SW 1271 (cell line): ENCODE measurements around the gene CTNNBL1.

Experiments used
- DNase-seq, 2 experiments: peaks; one replicate each; lab custom pipeline; 2025; lab: John Stamatoyannopoulos, UW

The CTNNBL1 gene

DNA sequence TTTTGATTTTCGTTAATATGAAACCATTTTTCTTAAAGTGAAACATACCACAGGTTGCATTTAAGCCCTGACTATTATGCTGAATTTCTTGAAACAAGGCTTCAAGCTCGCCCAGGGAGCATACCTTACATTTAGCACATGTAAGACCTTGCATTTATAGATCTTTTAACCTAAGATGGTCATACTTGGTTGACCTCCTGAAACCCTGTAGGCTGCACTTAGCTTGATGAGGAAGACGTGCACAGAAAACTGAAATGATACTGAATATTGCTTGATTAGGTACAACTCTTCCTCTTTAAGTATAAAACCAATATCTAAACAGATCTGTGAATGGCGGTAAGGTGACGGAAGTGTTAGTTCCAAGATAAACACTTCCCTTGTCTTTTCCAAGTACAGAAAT, 82.2 kb downstream of the CTNNBL1 start:
- no peak for DNase-seq

DNA sequence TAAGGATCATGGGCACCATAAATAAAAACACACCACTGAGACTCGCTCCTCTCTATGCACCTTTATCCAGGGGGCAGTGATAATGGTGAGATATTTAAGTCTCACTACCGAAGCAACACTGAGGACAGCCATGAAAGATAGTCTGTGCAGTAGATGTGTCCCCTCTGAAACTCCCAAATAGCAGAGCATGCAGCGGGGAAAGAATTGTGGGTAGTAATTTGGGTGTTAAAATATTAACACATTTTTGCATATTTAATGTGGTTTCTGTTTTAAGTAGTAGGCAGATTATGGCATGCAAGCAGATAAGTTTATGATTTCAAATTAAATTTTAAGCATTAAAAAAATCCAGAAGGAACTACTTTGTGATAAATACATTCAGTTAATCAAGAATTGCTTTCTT, 82.7 kb downstream of the CTNNBL1 start:
- DNase-seq: no peak

DNA sequence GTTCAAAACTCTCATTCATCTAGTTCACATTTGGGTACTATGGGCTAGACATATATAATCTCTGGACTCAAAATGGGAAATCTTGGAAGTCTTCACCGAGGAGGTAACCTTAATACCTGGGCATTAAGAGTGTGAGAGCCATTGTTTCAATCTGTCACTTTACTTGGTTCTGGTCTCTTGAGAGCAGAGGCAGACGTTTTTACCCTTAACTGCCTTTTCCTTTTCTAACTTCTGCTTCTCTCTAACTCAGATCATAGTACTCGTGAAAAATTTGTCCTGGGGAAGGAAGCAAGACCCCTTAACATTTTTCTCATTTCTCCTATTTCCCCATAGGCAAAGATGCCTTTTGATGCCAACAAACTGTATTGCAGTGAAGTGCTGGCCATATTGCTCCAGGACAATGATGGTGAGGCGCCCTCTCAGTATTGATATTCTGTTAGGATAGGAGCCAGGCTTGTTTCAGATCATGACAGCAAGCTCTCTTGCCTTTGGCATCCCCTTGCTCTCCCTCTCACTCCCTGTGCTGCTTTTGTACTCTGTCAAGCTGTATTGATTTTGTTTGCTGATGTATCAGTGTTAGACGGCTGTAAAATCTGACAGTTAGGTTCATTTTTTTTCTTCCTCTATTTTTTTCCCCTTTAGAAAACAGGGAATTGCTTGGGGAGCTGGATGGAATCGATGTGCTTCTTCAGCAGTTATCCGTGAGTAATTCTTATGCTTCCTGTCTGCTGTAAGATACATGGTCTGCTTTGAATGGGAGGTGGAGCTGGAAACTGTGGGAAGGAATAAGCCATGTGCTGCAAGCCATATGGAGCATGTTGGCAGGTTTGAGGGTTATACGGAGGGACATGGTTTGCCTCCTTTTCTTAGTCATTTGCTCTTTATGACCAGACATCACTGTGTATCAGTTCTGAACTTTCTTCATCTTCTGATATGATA, 83.5 kb downstream of the CTNNBL1 start:
- no peak for DNase-seq

- no peak for DNase-seq
Observed at GRCh38 chr20:37777988-37778659, 84.3 kb downstream of the CTNNBL1 start.

DNA sequence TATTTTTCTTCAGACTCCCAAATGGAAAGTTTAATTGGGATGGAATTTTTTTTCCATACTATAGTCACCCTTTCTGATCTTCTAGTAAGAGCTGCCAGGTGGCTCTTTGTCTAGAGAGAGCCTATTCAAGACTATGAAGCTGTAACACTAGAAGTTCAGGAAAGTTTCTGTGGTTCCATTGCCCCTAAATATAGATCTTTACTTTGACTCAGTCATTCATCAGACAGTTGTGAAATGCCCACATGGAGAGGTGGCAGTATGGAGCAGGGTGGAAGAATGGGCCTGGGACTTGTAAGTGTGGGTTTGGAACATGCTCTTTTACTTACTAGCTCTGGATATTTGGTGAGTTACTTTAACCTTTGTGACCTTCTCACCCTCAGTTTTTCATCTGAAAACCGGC, 87.8 kb downstream of the CTNNBL1 start:
- DNase-seq: no peak

DNA sequence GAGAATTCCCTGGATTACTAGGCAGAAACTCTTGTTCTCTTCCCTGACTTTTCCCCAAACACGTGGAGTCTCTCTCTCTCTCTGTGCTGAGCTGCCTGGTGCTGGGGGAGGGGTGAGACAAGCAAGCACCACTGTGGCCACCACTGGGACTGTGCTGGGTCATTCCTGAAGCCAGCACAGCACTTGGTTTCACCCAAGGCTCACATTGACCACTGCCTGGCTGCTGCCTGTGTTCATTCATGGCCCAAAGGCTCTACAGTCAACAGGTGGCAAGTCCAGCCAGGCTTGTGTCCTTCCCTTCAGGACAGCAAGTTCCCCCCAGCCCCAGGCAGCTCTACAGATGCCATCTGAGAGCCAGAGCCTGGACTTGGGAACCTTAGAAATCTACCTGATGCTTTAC, 92.2 kb downstream of the CTNNBL1 start:
- DNase-seq: no peak

GRCh38 chr20:37789408-37789807, 95.6 kb downstream of the CTNNBL1 start:
- no peak for DNase-seq

DNA sequence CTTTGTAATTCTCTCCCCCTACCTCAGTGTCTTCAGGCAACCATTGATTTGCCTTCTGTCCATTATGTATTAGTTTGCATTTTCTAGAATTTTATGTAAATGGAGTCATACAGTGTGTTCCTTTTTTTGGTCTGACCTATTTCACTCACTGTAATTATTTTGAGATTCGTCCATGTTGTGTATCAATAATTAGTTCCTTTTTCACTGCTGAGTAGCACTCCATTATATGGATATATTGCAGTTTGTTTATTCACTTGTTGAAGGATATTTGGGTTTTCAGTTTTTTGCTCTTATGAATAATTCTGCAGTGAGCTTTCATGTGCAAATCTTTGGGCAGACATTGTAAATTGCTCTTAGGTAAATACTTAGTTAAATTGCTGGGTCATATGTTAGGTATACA, 97.1 kb downstream of the CTNNBL1 start:
- DNase-seq: no peak

GRCh38 chr20:37796121-37796520, 102.3 kb downstream of the CTNNBL1 start:
- no peak for DNase-seq

DNA sequence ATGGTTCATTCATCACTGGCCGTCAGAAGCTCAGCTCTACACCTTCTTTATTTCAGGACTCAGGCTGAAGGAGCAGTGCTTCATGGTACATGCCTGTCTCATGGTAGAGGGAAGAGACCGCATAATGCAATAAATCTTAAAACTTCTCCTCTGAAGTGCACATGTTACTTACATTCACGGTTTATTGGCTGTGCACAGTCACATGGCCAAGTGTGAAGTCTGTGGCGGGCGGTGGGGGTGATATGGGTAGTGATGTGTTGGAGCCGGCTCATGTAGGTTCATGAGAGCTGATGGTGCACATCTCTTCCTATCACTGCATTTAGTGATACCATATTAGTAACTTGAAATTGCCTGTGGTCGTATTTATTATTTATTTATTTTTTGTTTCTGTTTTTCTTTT, 102.9 kb downstream of the CTNNBL1 start:
- no peak for DNase-seq

- no peak for DNase-seq
Observed at GRCh38 chr20:37797669-37798175, 103.9 kb downstream of the CTNNBL1 start.

DNA sequence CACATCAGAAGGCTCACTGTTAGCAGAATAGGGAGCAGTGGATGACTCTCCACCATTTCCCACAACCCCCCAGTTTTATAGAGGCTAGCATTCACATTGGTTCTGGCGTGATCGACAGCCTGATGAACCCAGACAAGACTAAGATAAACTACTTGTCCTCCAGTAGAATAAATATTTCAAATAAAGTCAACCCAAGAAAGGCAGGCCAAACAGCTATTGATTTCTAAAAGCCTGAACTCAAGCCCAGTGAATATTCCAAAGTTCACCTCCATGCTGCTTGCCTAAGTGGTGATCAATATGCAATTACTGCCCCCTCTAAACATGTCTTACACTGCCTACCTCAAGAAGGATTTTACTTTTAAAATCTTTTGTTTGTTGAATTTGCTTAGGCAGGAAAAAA, 104.5 kb downstream of the CTNNBL1 start:
- no peak for DNase-seq

DNA sequence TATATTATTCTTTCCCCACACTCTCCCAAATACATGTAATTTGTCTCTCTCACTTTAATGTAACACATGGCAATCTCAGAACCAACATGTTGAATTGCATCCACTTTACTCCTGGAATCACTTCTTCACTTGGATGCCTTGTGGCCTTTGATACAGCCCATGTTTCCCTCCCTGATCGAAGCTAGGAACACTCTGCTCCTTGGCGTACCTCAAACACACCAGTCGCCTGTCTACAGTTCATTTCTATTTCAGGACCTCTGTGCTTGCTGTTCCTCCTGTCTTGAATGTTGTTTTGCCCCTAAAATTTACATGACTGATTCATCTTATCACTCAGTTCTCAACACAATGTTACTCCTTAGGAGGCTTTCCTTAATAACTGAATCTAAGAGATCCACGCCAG, 106.8 kb downstream of the CTNNBL1 start:
- no peak for DNase-seq

DNA sequence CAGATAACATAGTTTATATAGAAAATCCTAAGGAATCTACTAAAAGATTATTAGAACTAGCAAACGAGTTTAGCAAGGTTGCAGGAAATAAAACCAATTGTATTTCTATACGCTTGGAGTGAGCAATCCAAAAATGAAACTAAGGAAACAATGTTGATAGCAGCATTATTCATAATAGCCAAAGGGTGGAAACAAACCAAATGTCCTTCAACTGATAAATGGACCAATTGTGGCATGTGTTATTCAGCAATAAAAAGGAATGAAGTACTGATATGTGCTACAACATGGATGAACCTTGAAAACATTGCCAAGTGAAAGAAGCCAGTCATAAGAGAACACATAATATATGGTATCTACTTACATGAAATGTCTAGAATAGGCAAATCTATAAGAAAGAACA, 108.1 kb downstream of the CTNNBL1 start:
- DNase-seq: no peak

- DNase-seq: no peak
Observed at GRCh38 chr20:37803438-37804307, 109.8 kb downstream of the CTNNBL1 start.

GRCh38 chr20:37804584-37805566, 111.0 kb downstream of the CTNNBL1 start:
- no peak for DNase-seq

GRCh38 chr20:37807471-37808232, 113.8 kb downstream of the CTNNBL1 start:
- no peak for DNase-seq

GRCh38 chr20:37808233-37809070, 114.6 kb downstream of the CTNNBL1 start:
- no peak for DNase-seq

- DNase-seq: no peak
Observed at GRCh38 chr20:37810027-37810426, 116.2 kb downstream of the CTNNBL1 start.
